SU-DHL-6 (cell line): ENCODE results near the gene SNX10.

Experiments
- H2AFZ ChIP-seq: fragments of 200-600 bp; sonication (generic); 2 replicates; pipeline ENCODE4 v1.6.1; 2014; ENCODE audit warnings: low read depth, mild to moderate bottlenecking, moderate library complexity, mixed read lengths, antibody characterized with exemption, low read length; ENCODE audit not compliant: severe bottlenecking
- H3F3A ChIP-seq: fragments of 200-600 bp; shearing (Covaris generic); 2 replicates; pipeline ENCODE4 v1.6.0; 2016; ENCODE audit warnings: antibody characterized with exemption, mild to moderate bottlenecking; ENCODE audit not compliant: insufficient read depth
- H3K27ac ChIP-seq: fragments of 200-600 bp; sonication (generic); 2 replicates; pipeline ENCODE4 v1.5.1; 2016; ENCODE audit warnings: low read depth, mild to moderate bottlenecking, low read length, moderate library complexity, mixed read lengths
- H3K27me3 ChIP-seq: fragments of 200-600 bp; sonication (generic), shearing (Covaris generic); 2 replicates; pipeline ENCODE4 v1.6.0; 2014; ENCODE audit warnings: mild to moderate bottlenecking, low read length
- H3K36me3 ChIP-seq: fragments of 200-600 bp; sonication (generic); 2 replicates; pipeline ENCODE4 v1.6.1; 2014; ENCODE audit warnings: mild to moderate bottlenecking, low read length, mixed read lengths
- H3K4me2 ChIP-seq: fragments of 300-600, 200-600 bp; shearing (Covaris generic), sonication (generic); 2 replicates; pipeline ENCODE4 v1.6.0; 2014; ENCODE audit warnings: low read length, low read depth, mild to moderate bottlenecking; ENCODE audit not compliant: poor library complexity, severe bottlenecking
- H3K4me3 ChIP-seq: fragments of 200-600 bp; sonication (generic); 2 replicates; pipeline ENCODE4 v1.5.1; 2014; ENCODE audit warnings: antibody characterized with exemption, low read length, mild to moderate bottlenecking, mixed read lengths; ENCODE audit not compliant: insufficient read depth, poor library complexity, severe bottlenecking
- H3K79me2 ChIP-seq: fragments of 200-600 bp; sonication (generic); 2 replicates; pipeline ENCODE4 v1.6.1; 2014; ENCODE audit warnings: mild to moderate bottlenecking, low read length, moderate library complexity; ENCODE audit not compliant: insufficient read depth
- H3K9ac ChIP-seq: fragments of 200-600 bp; sonication (generic); 2 replicates; pipeline ENCODE4 v1.7.0; 2014; ENCODE audit warnings: mild to moderate bottlenecking, low read length
- H3K9me2 ChIP-seq: fragments of 200-600 bp; sonication (generic); replicated peaks from 2 replicates; pipeline ENCODE4 v1.6.1; 2014; ENCODE audit warnings: low read length; ENCODE audit not compliant: insufficient read depth
- H3K9me3 ChIP-seq: fragments of 200-600 bp; sonication (generic); 2 replicates; pipeline ENCODE4 v1.6.1; 2014; ENCODE audit warnings: low read length, mixed read lengths; ENCODE audit not compliant: insufficient read depth
- H4K20me1 ChIP-seq: fragments of 200-600 bp; sonication (generic); 2 replicates; pipeline ENCODE4 v1.6.1; 2014; ENCODE audit warnings: low read depth, mild to moderate bottlenecking, antibody characterized with exemption, low read length, moderate library complexity, mixed read lengths
- CTCF ChIP-seq: fragments of 200-600 bp; sonication (generic); IDR thresholded peaks from one replicate; pipeline ENCODE4 v1.5.1; 2017; ENCODE audit warnings: antibody characterized with exemption, mild to moderate bottlenecking, low read length, moderate library complexity; ENCODE audit not compliant: insufficient read depth, poor library complexity, severe bottlenecking
- EZH2phosphoT487 ChIP-seq: fragments of 200-600 bp; sonication (generic), shearing (Covaris generic); conservative IDR thresholded peaks from 2 replicates; pipeline ENCODE4 v1.6.1; 2018; ENCODE audit warnings: mild to moderate bottlenecking, antibody characterized with exemption, low read length, moderate library complexity, mixed read lengths

Gene SNX10

DNA sequence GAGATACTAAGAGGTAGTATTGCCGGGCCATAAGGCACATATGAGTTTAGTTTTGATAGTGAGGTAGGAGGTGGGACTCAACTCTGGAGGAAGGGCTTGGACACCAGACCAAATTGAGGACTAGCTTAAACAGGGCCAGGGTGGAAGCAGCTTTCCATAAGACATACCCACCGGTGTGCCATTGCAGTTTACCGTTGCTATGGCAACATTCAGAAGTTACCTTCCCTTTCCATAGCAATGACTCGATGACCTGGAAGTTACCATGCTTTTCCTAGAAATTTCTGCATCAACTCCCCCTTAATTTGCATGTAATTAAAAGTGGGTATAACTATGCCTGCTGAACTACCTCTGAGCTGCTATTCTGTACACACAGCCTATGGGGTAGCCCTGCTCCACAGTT, 10.9 kb upstream of the SNX10 start:
- H3K4me3 ChIP-seq: no peak overlapping the region
- H4K20me1 ChIP-seq: no peaks in the 10 kb centered on the region
- no peak overlapping the region for H3K4me2 ChIP-seq
- H3F3A ChIP-seq: peaks cover 9% of the 10 kb centered on the region; the same call in 1 of the 2 replicates
- no peaks in the 10 kb centered on the region for H3K9me2 ChIP-seq
- no peaks in the 10 kb centered on the region for H3K27me3 ChIP-seq
- no peak overlapping the region for H3K9ac ChIP-seq
- H3K79me2 ChIP-seq: no peaks in the 10 kb centered on the region
- no peak overlapping the region for H3K27ac ChIP-seq
- no peak overlapping the region for H2AFZ ChIP-seq
- TF ChIP-seq CTCF (no peak), EZH2phosphoT487 (no peak)
- H3K36me3 ChIP-seq: no peaks in the 10 kb centered on the region
- H3K9me3 ChIP-seq: no peaks in the 10 kb centered on the region

DNA sequence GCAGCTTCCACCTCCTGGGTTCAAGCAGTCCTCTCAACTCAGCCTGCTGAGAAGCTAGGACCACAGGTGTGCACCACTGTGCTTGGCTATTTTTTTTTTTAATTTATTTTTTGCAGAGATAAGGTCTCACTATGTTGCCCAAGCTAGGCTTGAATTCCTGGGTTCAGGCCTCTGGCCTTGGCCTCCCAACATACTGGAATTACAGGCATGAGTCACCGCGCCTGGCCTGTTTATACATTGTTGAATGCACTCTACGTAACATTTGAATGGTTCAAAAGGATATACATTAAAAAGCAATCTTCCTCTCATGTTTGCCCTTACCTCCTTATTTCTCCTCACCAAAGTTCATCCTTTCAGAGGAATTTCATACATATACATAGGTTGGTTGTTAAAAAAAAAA, 7.2 kb upstream of the SNX10 start:
- Histone ChIP-seq H3K9me2 (no peaks in the 10 kb centered on the region), H2AFZ (no peak overlapping the region)
- TF ChIP-seq CTCF: no peak
- no peak for TF ChIP-seq EZH2phosphoT487

DNA sequence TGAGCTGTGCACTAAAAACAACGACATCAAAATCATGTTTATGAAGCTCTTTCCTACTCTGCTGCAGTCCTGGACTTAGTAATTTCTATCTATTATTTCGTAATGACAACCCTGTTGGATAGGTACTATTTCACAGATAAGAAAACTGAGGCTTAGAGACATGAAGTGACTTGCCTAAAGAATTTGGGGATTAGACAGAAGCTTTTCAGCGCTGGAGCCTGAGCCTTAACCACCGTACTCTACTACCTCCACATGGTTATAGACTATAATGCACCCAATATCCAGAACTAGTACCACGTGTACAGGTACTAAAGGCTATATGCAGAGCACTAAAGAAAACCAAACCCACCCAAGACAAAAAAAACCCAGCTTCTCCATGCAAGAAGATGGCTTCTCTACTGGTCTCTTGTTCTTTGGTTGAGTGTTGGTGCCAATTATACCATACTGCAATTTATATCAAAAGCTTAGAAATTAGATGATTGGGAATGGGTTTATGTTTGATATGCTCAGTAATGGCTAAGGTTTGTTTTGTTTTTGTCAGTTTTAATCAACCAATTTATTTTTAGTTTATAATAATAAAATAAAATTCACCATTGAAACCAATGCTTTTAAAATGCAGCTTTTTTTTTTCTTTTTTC, 6.5 kb upstream of the SNX10 start:
- Histone ChIP-seq H3K4me2 (no peak overlapping the region), H3F3A (peaks cover 4% of the 10 kb centered on the region; the same call in 1 of the 2 replicates), H2AFZ (no peak overlapping the region), H4K20me1 (no peaks in the 10 kb centered on the region), H3K9me3 (no peaks in the 10 kb centered on the region), H3K36me3 (no peaks in the 10 kb centered on the region), H3K9ac (no peak overlapping the region), H3K9me2 (no peaks in the 10 kb centered on the region), H3K27ac (no peak overlapping the region), H3K79me2 (no peaks in the 10 kb centered on the region), H3K4me3 (no peak overlapping the region), H3K27me3 (no peaks in the 10 kb centered on the region)
- TF ChIP-seq CTCF (no peak), EZH2phosphoT487 (no peak)

More for the DNA sequence above, 7.2 kb upstream of the SNX10 start:
- Histone ChIP-seq H3K4me3 (no peak overlapping the region), H3K9ac (no peak overlapping the region), H3K9me3 (no peaks in the 10 kb centered on the region), H3F3A (peaks cover 9% of the 10 kb centered on the region; the same call in 1 of the 2 replicates), H3K27me3 (no peaks in the 10 kb centered on the region), H4K20me1 (no peaks in the 10 kb centered on the region), H3K36me3 (no peaks in the 10 kb centered on the region), H3K79me2 (no peaks in the 10 kb centered on the region), H3K27ac (no peak overlapping the region), H3K4me2 (no peak overlapping the region)
